HepG2 (cell line): ENCODE data around the gene POLR1C. TPM values are rescaled to one million over a fixed set of nuclear protein-coding genes. Genes with fewer than 3 reads are reported as not detected.

Source experiments
- ARID4A ChIP-seq: sonication (generic); formaldehyde crosslinking; IDR thresholded peaks from 2 replicates; pipeline ENCODE4 v1.5.0; 2020; ENCODE audit warnings: mild to moderate bottlenecking, missing genetic modification reagents, borderline replicate concordance
- EEA1 ChIP-seq: sonication (generic); formaldehyde crosslinking; IDR thresholded peaks from 2 replicates; pipeline ENCODE4 v1.5.1; 2020; ENCODE audit warnings: mild to moderate bottlenecking, missing genetic modification reagents, borderline replicate concordance
- FOXO1 ChIP-seq: sonication (generic); formaldehyde crosslinking; IDR thresholded peaks from 2 replicates; pipeline ENCODE4 v1.4.0; 2020; ENCODE audit warnings: missing genetic modification reagents
- GMEB1 ChIP-seq: sonication (generic); formaldehyde crosslinking; IDR thresholded peaks from 2 replicates; pipeline ENCODE4 v1.5.1; 2020; ENCODE audit warnings: missing genetic modification reagents, mild to moderate bottlenecking, borderline replicate concordance
- HNF4G ChIP-seq, 2 experiments: sonication (generic) in 1 of 2; formaldehyde crosslinking in 1 of 2; IDR thresholded peaks; 2 replicates each; pipeline versions ENCODE4 v1.4.0 to v1.6.1; 2011 to 2020; ENCODE audit warnings: borderline replicate concordance in 2 of 2, low read depth in 2 of 2, mild to moderate bottlenecking in 2 of 2, low read length in 1 of 2, missing genetic modification reagents in 1 of 2, moderate library complexity in 1 of 2
- ISX ChIP-seq: sonication (generic); formaldehyde crosslinking; conservative IDR thresholded peaks from 2 replicates; pipeline ENCODE4 v1.5.0; 2020; ENCODE audit warnings: missing genetic modification reagents
- MXD1 ChIP-seq: sonication (generic); formaldehyde crosslinking; IDR thresholded peaks from 2 replicates; pipeline ENCODE4 v1.4.0; 2020; ENCODE audit warnings: mild to moderate bottlenecking, missing genetic modification reagents
- PHF21A ChIP-seq: sonication (generic); formaldehyde crosslinking; IDR thresholded peaks from 2 replicates; pipeline ENCODE4 v1.5.0; 2020; ENCODE audit warnings: mild to moderate bottlenecking, missing genetic modification reagents
- SMAD1 ChIP-seq: sonication (generic); formaldehyde crosslinking; IDR thresholded peaks from 2 replicates; pipeline ENCODE4 v1.4.0; 2020; ENCODE audit warnings: missing genetic modification reagents, low read depth, mild to moderate bottlenecking, borderline replicate concordance
- SOX5 ChIP-seq: IDR thresholded peaks from 2 replicates; pipeline ENCODE4 v1.6.1; 2016; ENCODE audit warnings: borderline replicate concordance
- ZFX ChIP-seq: sonication (generic); formaldehyde crosslinking; IDR thresholded peaks from 2 replicates; pipeline ENCODE4 v1.4.0; 2020; ENCODE audit warnings: mild to moderate bottlenecking, low read depth, missing genetic modification reagents, moderate library complexity
- ZFYVE20 ChIP-seq: sonication (generic); formaldehyde crosslinking; IDR thresholded peaks from 2 replicates; pipeline ENCODE4 v1.8.0; 2023; ENCODE audit warnings: low read depth, mild to moderate bottlenecking, moderate library complexity, missing genetic modification reagents, borderline replicate concordance
- ZNF3 ChIP-seq: IDR thresholded peaks from 2 replicates; pipeline ENCODE4 v1.7.0; 2017; ENCODE audit warnings: inconsistent platforms
- ZNF547 ChIP-seq: sonication (generic); formaldehyde crosslinking; IDR thresholded peaks from 2 replicates; pipeline ENCODE4 v1.5.1; 2020; ENCODE audit warnings: mild to moderate bottlenecking, missing genetic modification reagents
- ZNF556 ChIP-seq: sonication (generic); formaldehyde crosslinking; IDR thresholded peaks from 2 replicates; pipeline ENCODE4 v1.4.0; 2020; ENCODE audit warnings: mild to moderate bottlenecking, missing genetic modification reagents, borderline replicate concordance
- ZNF678 ChIP-seq: sonication (generic); formaldehyde crosslinking; IDR thresholded peaks from 2 replicates; pipeline ENCODE4 v1.4.0; 2020; ENCODE audit warnings: mild to moderate bottlenecking, missing genetic modification reagents
- ZNF776 ChIP-seq: sonication (generic); formaldehyde crosslinking; IDR thresholded peaks from 2 replicates; pipeline ENCODE4 v1.4.0; 2020; ENCODE audit warnings: mild to moderate bottlenecking, missing genetic modification reagents
- polyA plus RNA-seq, 8 experiments: library from polyadenylated mRNA; depleted of rRNA in 3 of 8; stranded (reverse) in 7 of 8; unstranded in 1 of 8; fragments of >200 nt; fragmentation: Illumina TruSeq in 4 of 8; extraction: Trizol in 4 of 8; gene quantifications; 2 replicates each; pipeline versions ENCODE4 v1.2.1 to v1.2.3, GENCODE V29; 2011 to 2016; ENCODE audit warnings: low read depth in 4 of 8, missing spikeins in 1 of 8, mixed read lengths in 1 of 8; ENCODE audit not compliant: insufficient read depth in 1 of 8
- total RNA-seq, 5 experiments: library from RNA; depleted of rRNA; stranded (reverse); fragments of >200 nt; fragmentation: Illumina TruSeq; extraction: Trizol; gene quantifications; 2 replicates each; pipeline ENCODE4 v1.2.3, GENCODE V29; 2016; ENCODE audit warnings: low read depth in 1 of 5

POLR1C gene
- total and polyA plus RNA-seq, 2 of the 13 experiments (the other 11 are each of a cell fraction or from before 2014, with no cell fraction given): 62.6 to 72.2 TPM

GRCh38 chr6:43499028-43499815 is 17.7 kb upstream of the POLR1C start (continued):
- TF ChIP-seq ZNF556 (CRISPR knock-in tag) (peak; percentile 34; the same call in 1 of the 2 replicates), GMEB1 (CRISPR knock-in tag) (peak; percentile 31; the same call in 1 of the 2 replicates), MXD1 (0 out of 2 replicates have a peak, but pooled peaks have one; percentile 34), FOXO1 (CRISPR knock-in tag) (peak; percentile 34; the same call in 1 of the 2 replicates), ZFYVE20 (no peak), ZNF3 (CRISPR knock-in tag) (no peak), ARID4A (CRISPR knock-in tag) (peak; percentile 39; the same call in 1 of the 2 replicates), SOX5 (CRISPR knock-in tag) (peak; percentile 71; the same call in 1 of the 2 replicates), SMAD1 (peak; percentile 25; the same call in 1 of the 2 replicates), PHF21A (CRISPR knock-in tag) (peak; percentile 81), EEA1 (CRISPR knock-in tag) (0 out of 2 replicates have a peak, but pooled peaks have one; percentile 12), ZNF678 (0 out of 2 replicates have a peak, but pooled peaks have one; percentile 23), HNF4G (IDR thresholded peaks at IDR 0.05; ENCODE audit: borderline replicate concordance, low read depth, low read length) (no peak), HNF4G (CRISPR knock-in tag; IDR thresholded peaks at IDR 0.05; ENCODE audit: borderline replicate concordance, low read depth) (peak; percentile 31; the same call in 1 of the 2 replicates), ZFX (CRISPR knock-in tag) (peak; percentile 80), ZNF547 (0 out of 2 replicates have a peak, but pooled peaks have one; percentile 55), ISX (no peak), ZNF776 (CRISPR knock-in tag) (peak; percentile 46; the same call in 1 of the 2 replicates)
